Activated T-cell treated with anti-CD3 and anti-CD28 coated beads for 48 hours (primary cell): ENCODE measurements around the gene ZNF488.

Experiments used
- DNase-seq: peaks from one replicate; pipeline ENCODE4 v3.0.0-alpha.2; 2020; ENCODE audit warnings: low read depth

ZNF488 gene

GRCh38 chr10:47366181-47366631 is 17.9 kb downstream of the ZNF488 start:
- no peak for DNase-seq

- DNase-seq = no peak
Measured at GRCh38 chr10:47365431-47366180, 18.5 kb downstream of the ZNF488 start.

- DNase-seq = no peak
Measured at GRCh38 chr10:47364911-47365310, 19.2 kb downstream of the ZNF488 start.

- no peak for DNase-seq
Measured at GRCh38 chr10:47364366-47364765, 19.7 kb downstream of the ZNF488 start.

GRCh38 chr10:47363781-47364180 is 20.3 kb downstream of the ZNF488 start:
- DNase-seq = no peak

GRCh38 chr10:47362199-47362598 is 21.9 kb downstream of the ZNF488 start:
- DNase-seq = no peak

- peak; percentile 24 for DNase-seq
Measured at GRCh38 chr10:47361293-47361692, 22.8 kb downstream of the ZNF488 start.

GRCh38 chr10:47360419-47361040 is 23.6 kb downstream of the ZNF488 start:
- DNase-seq = no peak

GRCh38 chr10:47359626-47360418 is 24.3 kb downstream of the ZNF488 start:
- no peak for DNase-seq

GRCh38 chr10:47359101-47359500 is 25.0 kb downstream of the ZNF488 start:
- no peak for DNase-seq

- DNase-seq = no peak
Measured at GRCh38 chr10:47358457-47358856, 25.6 kb downstream of the ZNF488 start.

GRCh38 chr10:47357911-47358310 is 26.2 kb downstream of the ZNF488 start:
- DNase-seq = no peak

- no peak for DNase-seq
Measured at GRCh38 chr10:47357131-47357582, 26.9 kb downstream of the ZNF488 start.

GRCh38 chr10:47356708-47357107 is 27.4 kb downstream of the ZNF488 start:
- no peak for DNase-seq

- DNase-seq = no peak
Measured at GRCh38 chr10:47354900-47355299, 29.2 kb downstream of the ZNF488 start.

GRCh38 chr10:47354165-47354564 is 29.9 kb downstream of the ZNF488 start:
- DNase-seq = no peak

GRCh38 chr10:47353351-47353750 is 30.7 kb downstream of the ZNF488 start:
- no peak for DNase-seq

- no peak for DNase-seq
Measured at GRCh38 chr10:47351899-47352815, 31.9 kb downstream of the ZNF488 start.

GRCh38 chr10:47350671-47351640 is 33.1 kb downstream of the ZNF488 start:
- no peak for DNase-seq

- no peak for DNase-seq
Measured at GRCh38 chr10:47349941-47350371, 34.1 kb downstream of the ZNF488 start.
